ENCODE measurements around the gene ZFYVE28. TPM values are rescaled to one million over a fixed set of nuclear protein-coding genes. Genes with fewer than 3 reads are reported as not detected.

ZFYVE28 gene
- polyA plus RNA-seq, 1 of the 3 experiments (the other 2 are of a cell fraction), result 3.2 TPM

GRCh38 chr4:2387218-2387617 lies 31.2 kb downstream of the ZFYVE28 start:
- Histone ChIP-seq H2AFZ (ENCODE audit: low read depth) (no peak overlapping the region), H3K79me2 (ENCODE audit: insufficient read depth) (no peaks in the 10 kb centered on the region), H3K4me2 (no peak overlapping the region), H3K9me2 (no peaks in the 10 kb centered on the region), H3K27ac (ENCODE audit: low read depth in 2 of 2, low read length in 1 of 2) (no peak overlapping the region), H3K4me1 (ENCODE audit: control insufficient read depth in 1 of 2, insufficient read depth in 2 of 2, low read depth in 1 of 2, low read length in 1 of 2) (peaks cover 0 to 27% of the 10 kb centered on the region in 2 experiments; a peak in 2 of 4 replicates), H3F3A (replicated peaks; ENCODE audit: insufficient read depth) (no peaks in the 10 kb centered on the region), H3K36me3 (replicated peaks in 1 of 2; ENCODE audit: control insufficient read depth in 1 of 2, insufficient read depth in 2 of 2, low read length in 1 of 2) (no peaks in the 10 kb centered on the region), H3K4me3 (ENCODE audit: low read depth in 2 of 2, low read length in 1 of 2) (no peak overlapping the region), H4K20me1 (ENCODE audit: insufficient read depth) (no peaks in the 10 kb centered on the region), H3K9ac (no peak overlapping the region), H3K27me3 (ENCODE audit: insufficient read depth) (no peaks in the 10 kb centered on the region), H3K9me3 (no peaks in the 10 kb centered on the region)
- CTCF ChIA-PET, result no interaction called here
- POLR2A ChIA-PET, result no interaction called here
- 90% methylated on average over 10 of the region's 17 CpGs for WGBS (ENCODE audit: low lambda C conversion rate)
- no peak for TF ChIP-seq TAF1 (IDR thresholded peaks at IDR 0.05; ENCODE audit: borderline replicate concordance, low read depth, low read length)
- TF ChIP-seq, protein P1, sequence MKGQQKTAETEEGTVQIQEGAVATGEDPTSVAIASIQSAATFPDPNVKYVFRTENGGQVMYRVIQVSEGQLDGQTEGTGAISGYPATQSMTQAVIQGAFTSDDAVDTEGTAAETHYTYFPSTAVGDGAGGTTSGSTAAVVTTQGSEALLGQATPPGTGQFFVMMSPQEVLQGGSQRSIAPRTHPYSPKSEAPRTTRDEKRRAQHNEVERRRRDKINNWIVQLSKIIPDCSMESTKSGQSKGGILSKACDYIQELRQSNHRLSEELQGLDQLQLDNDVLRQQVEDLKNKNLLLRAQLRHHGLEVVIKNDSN (IDR thresholded peaks at IDR 0.05; ENCODE audit: borderline replicate concordance, low read depth), result no peak
- no peak for TF ChIP-seq GABPA (IDR thresholded peaks at IDR 0.05; ENCODE audit: low read depth)
- no peak for TF ChIP-seq EZH2phosphoT487 (IDR thresholded peaks at IDR 0.05; ENCODE audit: borderline replicate concordance, low read depth)
- TF ChIP-seq USF2 (IDR thresholded peaks at IDR 0.05; ENCODE audit: borderline replicate concordance, low read depth, low read length), result no peak
- no peak for TF ChIP-seq FOSL2 (IDR thresholded peaks at IDR 0.05; ENCODE audit: borderline replicate concordance, low read depth)
- TF ChIP-seq, protein P2, sequence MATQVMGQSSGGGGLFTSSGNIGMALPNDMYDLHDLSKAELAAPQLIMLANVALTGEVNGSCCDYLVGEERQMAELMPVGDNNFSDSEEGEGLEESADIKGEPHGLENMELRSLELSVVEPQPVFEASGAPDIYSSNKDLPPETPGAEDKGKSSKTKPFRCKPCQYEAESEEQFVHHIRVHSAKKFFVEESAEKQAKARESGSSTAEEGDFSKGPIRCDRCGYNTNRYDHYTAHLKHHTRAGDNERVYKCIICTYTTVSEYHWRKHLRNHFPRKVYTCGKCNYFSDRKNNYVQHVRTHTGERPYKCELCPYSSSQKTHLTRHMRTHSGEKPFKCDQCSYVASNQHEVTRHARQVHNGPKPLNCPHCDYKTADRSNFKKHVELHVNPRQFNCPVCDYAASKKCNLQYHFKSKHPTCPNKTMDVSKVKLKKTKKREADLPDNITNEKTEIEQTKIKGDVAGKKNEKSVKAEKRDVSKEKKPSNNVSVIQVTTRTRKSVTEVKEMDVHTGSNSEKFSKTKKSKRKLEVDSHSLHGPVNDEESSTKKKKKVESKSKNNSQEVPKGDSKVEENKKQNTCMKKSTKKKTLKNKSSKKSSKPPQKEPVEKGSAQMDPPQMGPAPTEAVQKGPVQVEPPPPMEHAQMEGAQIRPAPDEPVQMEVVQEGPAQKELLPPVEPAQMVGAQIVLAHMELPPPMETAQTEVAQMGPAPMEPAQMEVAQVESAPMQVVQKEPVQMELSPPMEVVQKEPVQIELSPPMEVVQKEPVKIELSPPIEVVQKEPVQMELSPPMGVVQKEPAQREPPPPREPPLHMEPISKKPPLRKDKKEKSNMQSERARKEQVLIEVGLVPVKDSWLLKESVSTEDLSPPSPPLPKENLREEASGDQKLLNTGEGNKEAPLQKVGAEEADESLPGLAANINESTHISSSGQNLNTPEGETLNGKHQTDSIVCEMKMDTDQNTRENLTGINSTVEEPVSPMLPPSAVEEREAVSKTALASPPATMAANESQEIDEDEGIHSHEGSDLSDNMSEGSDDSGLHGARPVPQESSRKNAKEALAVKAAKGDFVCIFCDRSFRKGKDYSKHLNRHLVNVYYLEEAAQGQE (IDR thresholded peaks at IDR 0.05; ENCODE audit: low read depth, low read length), result no peak
- no peak for TF ChIP-seq SIN3A (IDR thresholded peaks at IDR 0.05; ENCODE audit: borderline replicate concordance, low read depth, low read length)
- no peak for TF ChIP-seq CHD2 (IDR thresholded peaks at IDR 0.05; ENCODE audit: low read length, partially characterized antibody)
- no peak for TF ChIP-seq MEF2A (IDR thresholded peaks at IDR 0.05; ENCODE audit: borderline replicate concordance, low read depth)
- TF ChIP-seq, protein P3, sequence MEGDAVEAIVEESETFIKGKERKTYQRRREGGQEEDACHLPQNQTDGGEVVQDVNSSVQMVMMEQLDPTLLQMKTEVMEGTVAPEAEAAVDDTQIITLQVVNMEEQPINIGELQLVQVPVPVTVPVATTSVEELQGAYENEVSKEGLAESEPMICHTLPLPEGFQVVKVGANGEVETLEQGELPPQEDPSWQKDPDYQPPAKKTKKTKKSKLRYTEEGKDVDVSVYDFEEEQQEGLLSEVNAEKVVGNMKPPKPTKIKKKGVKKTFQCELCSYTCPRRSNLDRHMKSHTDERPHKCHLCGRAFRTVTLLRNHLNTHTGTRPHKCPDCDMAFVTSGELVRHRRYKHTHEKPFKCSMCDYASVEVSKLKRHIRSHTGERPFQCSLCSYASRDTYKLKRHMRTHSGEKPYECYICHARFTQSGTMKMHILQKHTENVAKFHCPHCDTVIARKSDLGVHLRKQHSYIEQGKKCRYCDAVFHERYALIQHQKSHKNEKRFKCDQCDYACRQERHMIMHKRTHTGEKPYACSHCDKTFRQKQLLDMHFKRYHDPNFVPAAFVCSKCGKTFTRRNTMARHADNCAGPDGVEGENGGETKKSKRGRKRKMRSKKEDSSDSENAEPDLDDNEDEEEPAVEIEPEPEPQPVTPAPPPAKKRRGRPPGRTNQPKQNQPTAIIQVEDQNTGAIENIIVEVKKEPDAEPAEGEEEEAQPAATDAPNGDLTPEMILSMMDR (IDR thresholded peaks at IDR 0.05), result no peak
- no peak for TF ChIP-seq PBX3 (IDR thresholded peaks at IDR 0.05)
- TF ChIP-seq SMC3 (IDR thresholded peaks at IDR 0.05; ENCODE audit: low read depth, low read length), result no peak
- TF ChIP-seq FOXM1 (IDR thresholded peaks at IDR 0.05; ENCODE audit: low read depth), result no peak
- TF ChIP-seq ELF1 (IDR thresholded peaks at IDR 0.05), result no peak
- no peak for TF ChIP-seq RXRA (IDR thresholded peaks at IDR 0.05; ENCODE audit: borderline replicate concordance, low read depth)
- TF ChIP-seq YY1 (IDR thresholded peaks at IDR 0.05; ENCODE audit: low read depth), result no peak
- TF ChIP-seq MAX (IDR thresholded peaks at IDR 0.05; ENCODE audit: low read depth), result no peak
- no peak for TF ChIP-seq TEAD4 (IDR thresholded peaks at IDR 0.05; ENCODE audit: borderline replicate concordance, insufficient read depth)
- DNase-seq, result no peak

Data from SK-N-SH (cell line).